A549 (cell line): ENCODE measurements around the gene CYP19A1. TPM values are rescaled to one million over a fixed set of nuclear protein-coding genes. Genes with fewer than 3 reads are reported as not detected.

Source experiments
- ATAC-seq, 2 experiments: fragments of 200-7000 bp in 1 of 2; fragments of >200 bp in 1 of 2; cut with Nextera tagmentation in 1 of 2; cut with Tn5 transposase in 1 of 2; 3 replicates each; pipeline versions ENCODE4 v1.8.0 to v1.9.1; 2018 to 2020; ENCODE audit warnings: mild to moderate bottlenecking in 1 of 2, moderate library complexity in 1 of 2
- CTCF ChIA-PET: fragments of 300-600 bp; sonication (Branson Sonifier 250); formaldehyde crosslinking; extraction: SDS; loops from one replicate; lab custom pipeline; 2021; ENCODE audit warnings: antibody characterized with exemption, inconsistent platforms; lab: Yijun Ruan, JAX
- POLR2A ChIA-PET: fragments of 350-600 bp; formaldehyde crosslinking; extraction: SDS; loops from one replicate; lab custom pipeline; 2021; ENCODE audit warnings: antibody characterized with exemption, inconsistent platforms; lab: Yijun Ruan, JAX
- DNase-seq, 2 experiments: peaks; one replicate each; pipeline versions ENCODE4 v3.0.0 to v3.0.0-alpha.2; 2011 to 2016; ENCODE audit warnings: low read depth in 1 of 2, low spot score in 1 of 2
- FAIRE-seq: peaks from 2 replicates; lab custom pipeline; 2011; peaks lifted over from hg19 to GRCh38; lab: Jason Lieb, UNC
- H3K27ac ChIP-seq, 2 experiments: fragments of >200 bp; sonication (Bioruptor Twin); formaldehyde crosslinking; 3 replicates each; pipeline ENCODE4 v1.5.1; 2016 to 2017
- H3K4me1 ChIP-seq: fragments of >200 bp; sonication (Bioruptor Twin); formaldehyde crosslinking; 3 replicates; pipeline ENCODE4 v1.6.1; 2016
- H3K4me2 ChIP-seq: fragments of >200 bp; sonication (Bioruptor Twin); formaldehyde crosslinking; 3 replicates; pipeline ENCODE4 v1.6.1; 2016
- H3K4me3 ChIP-seq: fragments of >200 bp; sonication (Bioruptor Twin); formaldehyde crosslinking; 3 replicates; pipeline ENCODE4 v1.5.1; 2016
- H3K9me3 ChIP-seq: fragments of >200 bp; sonication (Bioruptor Twin); formaldehyde crosslinking; 3 replicates; pipeline ENCODE4 v1.6.1; 2016
- CBX2 ChIP-seq: fragments of 200-600 bp; sonication (generic); IDR thresholded peaks from 2 replicates; pipeline ENCODE4 v1.6.1; 2016; ENCODE audit warnings: low read depth, mild to moderate bottlenecking, borderline replicate concordance
- CBX8 ChIP-seq: fragments of 200-600 bp; sonication (generic); IDR thresholded peaks from 2 replicates; pipeline ENCODE4 v1.6.1; 2016
- CHD4 ChIP-seq: fragments of 200-600 bp; sonication (generic); IDR thresholded peaks from 2 replicates; pipeline ENCODE4 v1.6.1; 2016; ENCODE audit warnings: antibody characterized with exemption, mild to moderate bottlenecking, borderline replicate concordance
- EP300 ChIP-seq, 2 experiments: fragments of >200 bp; sonication (Bioruptor Twin); formaldehyde crosslinking; IDR thresholded peaks; 2 replicates in 1 of 2; 3 replicates in 1 of 2; pipeline ENCODE4 v1.6.1; 2016 to 2017
- ESRRA ChIP-seq: fragments of 150-350 bp; IDR thresholded peaks from 2 replicates; pipeline ENCODE4 v1.6.1; 2014; ENCODE audit warnings: mild to moderate bottlenecking, low read length, borderline replicate concordance
- FOSB ChIP-seq: fragments of 250-450 bp; sonication (Bioruptor Pico); IDR thresholded peaks from 2 replicates; pipeline ENCODE4 v1.5.0; 2020; ENCODE audit warnings: mild to moderate bottlenecking, moderate library complexity
- FOSL2 ChIP-seq, 2 experiments: fragments of 450-650 bp in 1 of 2; fragments of >200 bp in 1 of 2; sonication (Bioruptor Twin) in 1 of 2; formaldehyde crosslinking; IDR thresholded peaks; 2 replicates each; pipeline versions ENCODE4 v1.5.0 to v1.6.1; 2016 to 2020; ENCODE audit warnings: mild to moderate bottlenecking in 1 of 2, moderate library complexity in 1 of 2
- GATA3 ChIP-seq: IDR thresholded peaks from 2 replicates; pipeline ENCODE4 v1.6.1; 2012; ENCODE audit warnings: borderline replicate concordance
- HOXA7 ChIP-seq: fragments of 250-450 bp; sonication (Bioruptor Pico); IDR thresholded peaks from 2 replicates; pipeline ENCODE4 v1.5.0; 2020; ENCODE audit warnings: mild to moderate bottlenecking, moderate library complexity
- HOXB5 ChIP-seq: fragments of 250-450 bp; sonication (Bioruptor Pico); IDR thresholded peaks from 2 replicates; pipeline ENCODE4 v1.5.0; 2020; ENCODE audit warnings: mild to moderate bottlenecking, moderate library complexity
- KDM5A ChIP-seq: fragments of 200-600 bp; sonication (generic); IDR thresholded peaks from 2 replicates; pipeline ENCODE4 v1.6.1; 2016; ENCODE audit warnings: antibody characterized with exemption, mild to moderate bottlenecking
- MAFK ChIP-seq: fragments of 450-650 bp; IDR thresholded peaks from 2 replicates; pipeline ENCODE4 v1.6.1; 2014; ENCODE audit not compliant: partially characterized antibody
- PHF8 ChIP-seq: fragments of 200-600 bp; sonication (generic); IDR thresholded peaks from 2 replicates; pipeline ENCODE4 v1.6.1; 2016; ENCODE audit warnings: low read depth, mild to moderate bottlenecking, antibody characterized with exemption, moderate library complexity, borderline replicate concordance
- POLR2A ChIP-seq: IDR thresholded peaks from 2 replicates; pipeline ENCODE4 v1.6.1; 2012; ENCODE audit warnings: mild to moderate bottlenecking, low read length
- RCOR1 ChIP-seq: fragments of 150-350 bp; IDR thresholded peaks from 2 replicates; pipeline ENCODE4 v1.6.1; 2014; ENCODE audit warnings: antibody characterized with exemption, low read length, low read depth
- SMC3 ChIP-seq: fragments of >200 bp; sonication (Bioruptor Twin); formaldehyde crosslinking; IDR thresholded peaks from 3 replicates; pipeline ENCODE4 v1.6.1; 2018; ENCODE audit warnings: inconsistent platforms
- TP53 ChIP-seq: fragments of 250-450 bp; sonication (Bioruptor Pico); IDR thresholded peaks from 2 replicates; pipeline ENCODE4 v1.5.0; 2021; ENCODE audit warnings: mild to moderate bottlenecking, moderate library complexity
- ZC3H11A ChIP-seq: fragments of 450-650 bp; IDR thresholded peaks from 2 replicates; pipeline ENCODE4 v1.6.1; 2014; ENCODE audit warnings: antibody characterized with exemption, mild to moderate bottlenecking
- WGBS: methylation state at CpG from one replicate; pipeline ENCODE4 v1.1.6; 2017; ENCODE audit errors: missing lambda C conversion rate; 5-methylcytosine and 5-hydroxymethylcytosine counted together
- polyA plus RNA-seq, 4 experiments: library from polyadenylated mRNA; depleted of rRNA in 3 of 4; stranded (reverse); fragments of >200 nt; fragmentation: RNase III in 1 of 4; extraction: RNeasy Plus Mini Kit Qiagen cat#74134 plus additional on column Dnase treatment in 1 of 4; gene quantifications; 2 replicates in 3 of 4; 3 replicates in 1 of 4; pipeline ENCODE4 v1.2.3, GENCODE V29; 2011 to 2017
- TF ChIP-seq, protein P1 (sequence below): fragments of 450-650 bp; IDR thresholded peaks from 2 replicates; pipeline ENCODE4 v1.6.1; 2014; ENCODE audit warnings: antibody characterized with exemption
- TF ChIP-seq, protein P2 (sequence below): fragments of >200 bp; sonication (Bioruptor Twin); formaldehyde crosslinking; IDR thresholded peaks from 2 replicates; pipeline ENCODE4 v1.6.1; 2016
- TF ChIP-seq, protein P3 (sequence below): fragments of >200 bp; sonication (Bioruptor Twin); formaldehyde crosslinking; IDR thresholded peaks from 3 replicates; pipeline ENCODE4 v1.5.1; 2016
- TF ChIP-seq, protein P4 (sequence below): fragments of 250-450 bp; sonication (Bioruptor Pico); IDR thresholded peaks from 2 replicates; pipeline ENCODE4 v1.5.0; 2020; ENCODE audit warnings: low read depth, mild to moderate bottlenecking, moderate library complexity
- TF ChIP-seq, protein P5 (sequence below): fragments of 250-450 bp; sonication (Bioruptor Pico); IDR thresholded peaks from 2 replicates; pipeline ENCODE4 v1.5.0; 2021; ENCODE audit warnings: mild to moderate bottlenecking, moderate library complexity, borderline replicate concordance

The CYP19A1 gene
- polyA plus RNA-seq, 2 of the 4 experiments (the other 2 are of a cell fraction) = 0.36 TPM; not detected in 1

DNA sequence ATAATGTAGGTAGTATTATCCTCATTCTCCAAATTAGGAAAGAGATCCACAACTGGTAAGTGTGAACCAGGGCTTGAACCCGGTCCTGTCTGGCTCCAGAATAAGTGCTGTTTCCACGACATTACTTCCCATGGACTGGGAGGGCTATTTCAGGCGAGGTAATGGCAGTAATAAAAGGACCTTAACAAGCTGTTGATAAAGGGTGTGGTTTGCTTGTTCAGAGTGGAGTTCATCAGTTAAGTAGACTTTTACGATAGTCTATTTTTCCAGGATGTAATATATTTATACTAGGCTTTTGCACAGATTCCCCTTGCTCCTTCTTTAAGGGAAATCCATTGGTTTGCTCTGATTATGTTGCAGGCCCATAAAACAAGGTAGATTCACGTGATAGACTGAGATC, 155.3 kb downstream of the CYP19A1 start:
- no peak for ATAC-seq
- no peaks in the 10 kb centered on the region for H3K9me3 ChIP-seq
- DNase-seq = no peak
- ChIA-PET POLR2A (no interaction called here), CTCF (interaction anchor here (0.5 to 15.7 kb wide), 5 partner anchors 10 to 393 kb away, joined by 3 to 333 read pairs (median 6); no protein-coding TSS in a partner anchor)
- WGBS = 34% methylated on average over 5 of the region's 5 CpGs
- FAIRE-seq = no peak
- H3K4me2 ChIP-seq = no peak overlapping the region
- H3K27ac ChIP-seq = no peak overlapping the region
- H3K4me1 ChIP-seq = no peaks in the 10 kb centered on the region
- H3K4me3 ChIP-seq = no peak overlapping the region
- TF ChIP-seq EP300 (IDR thresholded peaks at IDR 0.05) (no peak), FOSL2 (IDR thresholded peaks at IDR 0.05) (no peak), FOSL2 (CRISPR knock-in tag; IDR thresholded peaks at IDR 0.05) (no peak), POLR2A (no peak), RCOR1 (no peak), CBX2 (no peak)
- TF ChIP-seq, protein P1, sequence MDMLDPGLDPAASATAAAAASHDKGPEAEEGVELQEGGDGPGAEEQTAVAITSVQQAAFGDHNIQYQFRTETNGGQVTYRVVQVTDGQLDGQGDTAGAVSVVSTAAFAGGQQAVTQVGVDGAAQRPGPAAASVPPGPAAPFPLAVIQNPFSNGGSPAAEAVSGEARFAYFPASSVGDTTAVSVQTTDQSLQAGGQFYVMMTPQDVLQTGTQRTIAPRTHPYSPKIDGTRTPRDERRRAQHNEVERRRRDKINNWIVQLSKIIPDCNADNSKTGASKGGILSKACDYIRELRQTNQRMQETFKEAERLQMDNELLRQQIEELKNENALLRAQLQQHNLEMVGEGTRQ = no peak

DNA sequence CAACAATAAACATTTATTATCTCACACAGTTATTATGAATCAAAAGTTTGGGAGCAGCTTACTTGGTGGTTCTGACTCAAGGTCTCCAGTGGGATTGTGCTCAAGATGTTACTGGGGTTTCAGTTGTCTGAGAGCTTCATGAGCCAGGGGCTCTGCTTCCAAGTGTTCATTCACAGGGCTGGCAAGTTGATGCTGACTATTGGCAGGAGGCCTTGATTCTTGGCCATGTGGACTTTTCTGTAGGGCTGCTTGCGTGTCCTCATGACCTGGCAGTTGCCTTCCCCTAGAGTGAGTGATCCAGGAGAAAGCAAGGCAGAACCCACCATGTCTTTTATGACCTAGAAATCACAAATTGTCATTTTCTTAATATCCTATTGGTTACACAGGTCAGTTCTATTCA, 156.5 kb downstream of the CYP19A1 start:
- WGBS = 4% methylated on average over 1 of the region's 1 CpG
- ATAC-seq (no peak), DNase-seq (no peak), FAIRE-seq (no peak)
- CTCF ChIA-PET = interaction anchor here (0.6 to 15.7 kb wide), 3 partner anchors 11 to 31 kb away, joined by 3 to 333 read pairs (median 49); no protein-coding TSS in a partner anchor
- TF ChIP-seq, protein P2, sequence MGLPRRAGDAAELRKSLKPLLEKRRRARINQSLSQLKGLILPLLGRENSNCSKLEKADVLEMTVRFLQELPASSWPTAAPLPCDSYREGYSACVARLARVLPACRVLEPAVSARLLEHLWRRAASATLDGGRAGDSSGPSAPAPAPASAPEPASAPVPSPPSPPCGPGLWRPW = no peak
- TF ChIP-seq FOSB (no peak), CBX8 (no peak), PHF8 (no peak), CHD4 (no peak), FOSL2 (IDR thresholded peaks at IDR 0.05) (no peak), FOSL2 (CRISPR knock-in tag; IDR thresholded peaks at IDR 0.05) (no peak), ZC3H11A (no peak), MAFK (no peak), HOXA7 (CRISPR knock-in tag) (no peak), SMC3 (no peak), GATA3 (no peak), RCOR1 (no peak), ESRRA (no peak), KDM5A (no peak), TP53 (CRISPR knock-in tag) (no peak), HOXB5 (CRISPR knock-in tag) (no peak)
- TF ChIP-seq, protein P3, sequence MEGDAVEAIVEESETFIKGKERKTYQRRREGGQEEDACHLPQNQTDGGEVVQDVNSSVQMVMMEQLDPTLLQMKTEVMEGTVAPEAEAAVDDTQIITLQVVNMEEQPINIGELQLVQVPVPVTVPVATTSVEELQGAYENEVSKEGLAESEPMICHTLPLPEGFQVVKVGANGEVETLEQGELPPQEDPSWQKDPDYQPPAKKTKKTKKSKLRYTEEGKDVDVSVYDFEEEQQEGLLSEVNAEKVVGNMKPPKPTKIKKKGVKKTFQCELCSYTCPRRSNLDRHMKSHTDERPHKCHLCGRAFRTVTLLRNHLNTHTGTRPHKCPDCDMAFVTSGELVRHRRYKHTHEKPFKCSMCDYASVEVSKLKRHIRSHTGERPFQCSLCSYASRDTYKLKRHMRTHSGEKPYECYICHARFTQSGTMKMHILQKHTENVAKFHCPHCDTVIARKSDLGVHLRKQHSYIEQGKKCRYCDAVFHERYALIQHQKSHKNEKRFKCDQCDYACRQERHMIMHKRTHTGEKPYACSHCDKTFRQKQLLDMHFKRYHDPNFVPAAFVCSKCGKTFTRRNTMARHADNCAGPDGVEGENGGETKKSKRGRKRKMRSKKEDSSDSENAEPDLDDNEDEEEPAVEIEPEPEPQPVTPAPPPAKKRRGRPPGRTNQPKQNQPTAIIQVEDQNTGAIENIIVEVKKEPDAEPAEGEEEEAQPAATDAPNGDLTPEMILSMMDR = no peak
- TF ChIP-seq, protein P4, sequence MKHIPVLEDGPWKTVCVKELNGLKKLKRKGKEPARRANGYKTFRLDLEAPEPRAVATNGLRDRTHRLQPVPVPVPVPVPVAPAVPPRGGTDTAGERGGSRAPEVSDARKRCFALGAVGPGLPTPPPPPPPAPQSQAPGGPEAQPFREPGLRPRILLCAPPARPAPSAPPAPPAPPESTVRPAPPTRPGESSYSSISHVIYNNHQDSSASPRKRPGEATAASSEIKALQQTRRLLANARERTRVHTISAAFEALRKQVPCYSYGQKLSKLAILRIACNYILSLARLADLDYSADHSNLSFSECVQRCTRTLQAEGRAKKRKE = no peak
- TF ChIP-seq, protein P5, sequence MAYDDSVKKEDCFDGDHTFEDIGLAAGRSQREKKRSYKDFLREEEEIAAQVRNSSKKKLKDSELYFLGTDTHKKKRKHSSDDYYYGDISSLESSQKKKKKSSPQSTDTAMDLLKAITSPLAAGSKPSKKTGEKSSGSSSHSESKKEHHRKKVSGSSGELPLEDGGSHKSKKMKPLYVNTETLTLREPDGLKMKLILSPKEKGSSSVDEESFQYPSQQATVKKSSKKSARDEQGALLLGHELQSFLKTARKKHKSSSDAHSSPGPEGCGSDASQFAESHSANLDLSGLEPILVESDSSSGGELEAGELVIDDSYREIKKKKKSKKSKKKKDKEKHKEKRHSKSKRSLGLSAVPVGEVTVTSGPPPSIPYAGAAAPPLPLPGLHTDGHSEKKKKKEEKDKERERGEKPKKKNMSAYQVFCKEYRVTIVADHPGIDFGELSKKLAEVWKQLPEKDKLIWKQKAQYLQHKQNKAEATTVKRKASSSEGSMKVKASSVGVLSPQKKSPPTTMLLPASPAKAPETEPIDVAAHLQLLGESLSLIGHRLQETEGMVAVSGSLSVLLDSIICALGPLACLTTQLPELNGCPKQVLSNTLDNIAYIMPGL (CRISPR knock-in tag) = no peak
- Histone ChIP-seq H3K4me3 (no peak overlapping the region), H3K4me2 (no peak overlapping the region), H3K4me1 (no peaks in the 10 kb centered on the region), H3K27ac (no peak overlapping the region), H3K9me3 (no peaks in the 10 kb centered on the region)
- POLR2A ChIA-PET = no interaction called here
